Uterus (tissue), 2 donors: ENCODE results near the gene ARHGAP21.

Source experiments
- CTCF ChIP-seq, 4 experiments: fragments of 200-600 bp in 2 of 4; fragments of 450-650 bp in 2 of 4; sonication (generic) in 2 of 4; IDR thresholded peaks; one replicate each; pipeline ENCODE4 v1.5.1; 2016 to 2019; ENCODE audit warnings: antibody characterized with exemption in 4 of 4, mild to moderate bottlenecking in 2 of 4, moderate library complexity in 1 of 4
- POLR2A ChIP-seq, 2 donors: fragments of 450-650 bp; IDR thresholded peaks; one replicate each; pipeline ENCODE4 v1.6.1; 2016; ENCODE audit warnings: antibody characterized with exemption in 2 of 2, mild to moderate bottlenecking in 1 of 2, moderate library complexity in 1 of 2

- no peak for TF ChIP-seq CTCF (IDR thresholded peaks at IDR 0.05)
- no peak for TF ChIP-seq POLR2A (IDR thresholded peaks at IDR 0.05)
These were observed 178.9 kb downstream of the ARHGAP21 start for GRCh38 chr10:24544776-24545175.
